Left lung (tissue), 10 donors: ENCODE results near the gene KLF16. TPM values are rescaled to one million over a fixed set of nuclear protein-coding genes. Genes with fewer than 3 reads are reported as not detected.

Source experiments
- ATAC-seq: fragments of 200-7000 bp; cut with Tn5 transposase; one replicate; pipeline ENCODE4 v1.9.1; 2020; ENCODE audit warnings: moderate library complexity
- DNase-seq, 4 donors: peaks; one replicate each; pipeline ENCODE4 v3.0.0-alpha.2; 2013 to 2020
- H3K27ac ChIP-seq, 2 donors: fragments of 200-600 bp; sonication (generic) in 1 of 2; one replicate each; pipeline versions ENCODE4 v1.5.0 to v1.8.0; 2020 to 2021
- H3K27me3 ChIP-seq, 2 donors: fragments of 200-600 bp; sonication (generic) in 1 of 2; one replicate each; pipeline versions ENCODE4 v1.5.0 to v1.8.0; 2020 to 2021
- H3K36me3 ChIP-seq, 2 donors: fragments of 200-600 bp; sonication (generic) in 1 of 2; one replicate each; pipeline versions ENCODE4 v1.5.0 to v1.8.0; 2020 to 2021
- H3K4me1 ChIP-seq, 2 donors: fragments of 200-600 bp; one replicate each; pipeline ENCODE4 v1.8.0; 2021
- H3K4me3 ChIP-seq, 2 donors: fragments of 200-600 bp; sonication (generic) in 1 of 2; one replicate each; pipeline versions ENCODE4 v1.5.0 to v1.8.0; 2020 to 2021; ENCODE audit warnings: mild to moderate bottlenecking in 1 of 2
- H3K9me3 ChIP-seq, 2 donors: fragments of 200-600 bp; sonication (generic) in 1 of 2; one replicate each; pipeline versions ENCODE4 v1.5.0 to v1.8.0; 2020 to 2021
- CTCF ChIP-seq, 2 donors: fragments of 200-600 bp; sonication (generic) in 1 of 2; IDR thresholded peaks; one replicate each; pipeline versions ENCODE4 v1.5.0 to v1.8.0; 2021; ENCODE audit warnings: antibody characterized with exemption in 2 of 2
- intact Hi-C, 2 donors: fragments of 100-400 bp; cut with DNase I; formaldehyde crosslinking; loops; one replicate each; pipeline versions ENCODE4 v1.11.2 to v1.14.2; 2022
- polyA plus RNA-seq, 6 donors: library from polyadenylated mRNA; unstranded; fragments of 120-200 nt; gene quantifications; one replicate each; pipeline ENCODE4 v1.2.1, GENCODE V29; 2013; ENCODE audit not compliant: insufficient read length in 6 of 6
- total RNA-seq, 2 donors: library from RNA; stranded (reverse); fragmentation: NEBNext Ultra II Directional; extraction: Animal tissue kit (Norgen Biotek cat#: 25700); gene quantifications; one replicate each; pipeline ENCODE4 v1.2.1, GENCODE V29; 2021
- donor health status: DM: no; HTN: yes; CAD: no.
- donor health status: DM: no; HTN: no; CAD: no.

KLF16 gene
- total and polyA plus RNA-seq, 8 donors: 4.3 to 28.8 (median 7.6) TPM

GRCh38 chr19:1871630-1872029 lies 8.3 kb upstream of the KLF16 start:
- Histone ChIP-seq H3K27ac (peak overlapping the region in 1 of 2 donors; percentile 97), H3K36me3 (peaks cover 0 to 45% of the 10 kb centered on the region in 2 donors), H3K27me3 (no peaks in the 10 kb centered on the region), H3K4me3 (no peak overlapping the region), H3K9me3 (no peaks in the 10 kb centered on the region), H3K4me1 (peaks cover 24 to 47% of the 10 kb centered on the region in 2 donors)
- no peak for DNase-seq
- intact Hi-C loops: no loop called here
- no peak for ATAC-seq
- no peak for TF ChIP-seq CTCF (IDR thresholded peaks at IDR 0.05)

GRCh38 chr19:1871140-1871597 lies 7.8 kb upstream of the KLF16 start:
- Histone ChIP-seq H3K9me3 (no peaks in the 10 kb centered on the region), H3K4me3 (no peak overlapping the region), H3K36me3 (peaks cover 0 to 45% of the 10 kb centered on the region in 2 donors), H3K27me3 (no peaks in the 10 kb centered on the region), H3K4me1 (peaks cover 19 to 43% of the 10 kb centered on the region in 2 donors), H3K27ac (peak overlapping the region in 1 of 2 donors; percentile 97)
- intact Hi-C loops: no loop called here
- DNase-seq (no peak), ATAC-seq (no peak)
- TF ChIP-seq CTCF (IDR thresholded peaks at IDR 0.05): no peak

- Histone ChIP-seq H3K4me1 (peaks cover 14 to 41% of the 10 kb centered on the region in 2 donors), H3K36me3 (peaks cover 0 to 45% of the 10 kb centered on the region in 2 donors), H3K9me3 (no peaks in the 10 kb centered on the region), H3K4me3 (no peak overlapping the region), H3K27ac (no peak overlapping the region), H3K27me3 (no peaks in the 10 kb centered on the region)
- intact Hi-C loops: no loop called here
- ATAC-seq: no peak
- no peak for TF ChIP-seq CTCF (IDR thresholded peaks at IDR 0.05)
- DNase-seq: no peak
These were observed 5.6 kb upstream of the KLF16 start for GRCh38 chr19:1868971-1869370.

- Histone ChIP-seq H3K4me3 (no peak overlapping the region), H3K27ac (no peak overlapping the region), H3K9me3 (no peaks in the 10 kb centered on the region), H3K4me1 (peaks cover 0 to 26% of the 10 kb centered on the region in 2 donors), H3K36me3 (peaks cover 0 to 29% of the 10 kb centered on the region in 2 donors), H3K27me3 (no peaks in the 10 kb centered on the region)
- no peak for ATAC-seq
- TF ChIP-seq CTCF (IDR thresholded peaks at IDR 0.05): no peak
- intact Hi-C loops: no loop called here
- DNase-seq: no peak
These were observed 4.0 kb upstream of the KLF16 start for GRCh38 chr19:1867349-1867724.

- Histone ChIP-seq H3K9me3 (no peaks in the 10 kb centered on the region), H3K27ac (no peak overlapping the region), H3K4me1 (peaks cover 2 to 26% of the 10 kb centered on the region in 2 donors), H3K36me3 (peaks cover 0 to 23% of the 10 kb centered on the region in 2 donors), H3K27me3 (no peaks in the 10 kb centered on the region), H3K4me3 (no peak overlapping the region)
- no peak for ATAC-seq
- no peak for DNase-seq
- intact Hi-C loops: no loop called here
- TF ChIP-seq CTCF (IDR thresholded peaks at IDR 0.05): no peak
These were observed 3.4 kb upstream of the KLF16 start for GRCh38 chr19:1866693-1867348.
